Measurements from ENCODE around the gene GPC1. TPM values are rescaled to one million over a fixed set of nuclear protein-coding genes. Genes with fewer than 3 reads are reported as not detected.
A peak's percentile ranks its signal among the peaks of the same experiment; 100 is the strongest.

GPC1 gene
- total RNA-seq, 1 experiment from 2014 or later: 32.0 TPM

GRCh38 chr2:240511351-240512108, 76.1 kb downstream of the GPC1 start:
- peak; percentile 43 for DNase-seq
- Histone ChIP-seq H3K27me3 (ENCODE audit: control insufficient read depth, insufficient read depth, low read length) (no peaks in the 10 kb centered on the region; the same call in 1 of the 2 replicates), H3K36me3 (replicated peaks; ENCODE audit: control insufficient read depth, insufficient read depth, low read length) (no peaks in the 10 kb centered on the region), H3K4me3 (ENCODE audit: insufficient read depth, low read depth, low read length) (no peak overlapping the region)

DNA sequence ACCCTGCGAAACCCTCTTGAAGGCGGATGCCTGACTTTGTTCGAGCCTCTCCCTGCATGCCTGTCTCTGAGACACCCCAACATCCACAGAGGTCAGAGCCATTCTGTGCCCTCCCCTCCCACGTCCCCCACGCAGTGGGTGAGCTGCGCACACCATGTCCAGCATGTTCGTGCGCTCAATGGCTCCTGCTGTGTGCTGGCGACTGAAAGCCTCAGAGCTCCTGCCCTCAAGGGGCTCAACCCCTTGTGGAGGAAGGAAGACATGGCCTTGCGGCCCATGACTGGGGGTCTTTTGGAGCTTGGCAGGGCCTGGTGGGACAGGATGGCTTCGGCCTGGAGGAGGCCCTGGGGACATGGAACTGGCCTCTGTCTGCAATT, 76.6 kb downstream of the GPC1 start:
- DNase-seq: no peak
- Histone ChIP-seq H3K36me3 (replicated peaks; ENCODE audit: control insufficient read depth, insufficient read depth, low read length) (no peaks in the 10 kb centered on the region), H3K4me3 (ENCODE audit: insufficient read depth, low read depth, low read length) (no peak overlapping the region), H3K27me3 (ENCODE audit: control insufficient read depth, insufficient read depth, low read length) (no peaks in the 10 kb centered on the region; the same call in 1 of the 2 replicates)

DNA sequence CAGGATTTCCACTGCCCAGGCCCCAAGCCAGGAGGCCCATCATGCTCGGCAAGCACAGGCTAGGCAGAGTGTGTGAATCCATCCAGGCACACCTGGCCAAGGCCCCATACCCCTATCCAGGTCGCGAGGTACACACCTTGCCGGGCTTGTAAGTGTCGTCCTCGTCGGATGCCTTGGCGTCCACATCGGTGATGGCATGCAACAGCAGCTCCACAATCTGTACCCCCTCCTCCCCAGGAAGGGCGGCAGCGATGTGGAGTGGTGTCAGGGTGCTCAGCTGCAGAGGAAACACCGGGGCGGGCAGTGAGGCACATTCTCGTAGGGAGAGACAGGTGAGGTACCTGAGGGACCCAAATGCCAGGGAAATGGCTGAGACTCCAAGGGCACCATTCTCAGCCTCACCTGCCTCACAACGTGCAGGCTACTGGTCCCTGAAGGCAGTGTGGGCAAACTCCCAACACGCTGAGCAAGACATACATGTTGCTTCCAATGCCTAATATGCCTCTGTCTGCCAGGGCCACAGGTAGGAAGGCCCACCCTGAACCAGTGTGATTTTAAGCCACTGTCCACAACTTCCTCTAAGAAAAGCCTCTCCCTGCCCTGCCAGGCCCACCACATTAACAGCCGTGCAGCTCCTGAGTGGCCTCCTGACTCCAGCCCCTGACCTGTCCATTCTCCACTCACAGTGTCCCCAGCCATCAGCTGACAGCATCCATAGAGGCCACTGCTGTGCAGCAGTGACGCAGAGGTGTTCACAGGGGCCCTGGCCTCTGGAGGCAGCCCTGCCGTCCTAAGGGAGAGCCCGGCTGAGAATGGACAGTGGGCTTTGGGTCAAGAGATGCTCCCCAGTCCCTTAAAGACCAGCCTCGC, 77.4 kb downstream of the GPC1 start:
- Histone ChIP-seq H3K27me3 (ENCODE audit: control insufficient read depth, insufficient read depth, low read length) (no peaks in the 10 kb centered on the region; the same call in 1 of the 2 replicates), H3K36me3 (replicated peaks; ENCODE audit: control insufficient read depth, insufficient read depth, low read length) (no peaks in the 10 kb centered on the region), H3K4me3 (ENCODE audit: insufficient read depth, low read depth, low read length) (no peak overlapping the region)
- peak; percentile 30 for DNase-seq

DNA sequence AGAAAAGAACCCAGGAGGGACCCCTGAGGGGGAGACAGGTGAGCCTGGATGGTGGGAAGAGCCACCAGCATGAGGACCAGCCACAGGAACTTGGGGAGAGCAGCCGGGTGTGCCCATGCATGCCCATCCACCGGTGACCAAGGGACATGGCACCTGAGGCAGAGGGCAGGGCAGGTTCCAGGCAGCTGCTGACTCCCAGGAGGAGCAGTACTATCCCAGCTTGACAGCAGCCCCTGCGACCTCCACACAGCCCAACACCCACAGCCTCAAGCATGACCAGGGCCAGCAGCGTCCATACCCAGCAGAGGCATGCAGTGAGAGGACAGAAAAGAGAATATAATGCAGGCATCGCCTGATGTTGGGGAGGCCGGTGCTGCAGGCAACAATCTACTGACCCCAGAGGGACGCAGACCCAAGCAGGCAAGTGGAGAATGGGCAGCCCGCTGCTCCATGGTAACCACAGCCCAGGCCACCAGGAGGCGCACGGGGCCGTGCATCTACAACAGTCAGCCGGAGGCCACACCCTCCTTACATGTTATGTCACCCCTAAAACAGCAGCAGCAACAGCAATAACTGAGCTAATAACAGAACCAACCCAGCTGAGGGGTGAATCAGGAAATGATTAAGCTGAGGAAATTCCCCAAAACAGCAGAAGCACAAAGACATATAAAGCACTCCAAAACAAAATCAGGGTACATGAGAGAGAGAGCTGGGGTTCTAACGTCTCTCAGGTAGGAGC, 78.3 kb downstream of the GPC1 start:
- Histone ChIP-seq H3K4me3 (ENCODE audit: insufficient read depth, low read depth, low read length) (no peak overlapping the region), H3K36me3 (replicated peaks; ENCODE audit: control insufficient read depth, insufficient read depth, low read length) (no peaks in the 10 kb centered on the region), H3K27me3 (ENCODE audit: control insufficient read depth, insufficient read depth, low read length) (no peaks in the 10 kb centered on the region; the same call in 1 of the 2 replicates)
- DNase-seq: peak; percentile 94

GRCh38 chr2:240514631-240515030, 79.2 kb downstream of the GPC1 start:
- no peak for DNase-seq
- Histone ChIP-seq H3K4me3 (ENCODE audit: insufficient read depth, low read depth, low read length) (no peak overlapping the region), H3K36me3 (replicated peaks; ENCODE audit: control insufficient read depth, insufficient read depth, low read length) (no peaks in the 10 kb centered on the region)

GRCh38 chr2:240517342-240517741, 81.9 kb downstream of the GPC1 start:
- Histone ChIP-seq H3K4me3 (ENCODE audit: insufficient read depth, low read depth, low read length) (no peak overlapping the region), H3K36me3 (replicated peaks; ENCODE audit: control insufficient read depth, insufficient read depth, low read length) (no peaks in the 10 kb centered on the region), H3K27me3 (ENCODE audit: control insufficient read depth, insufficient read depth, low read length) (peaks cover 9% of the 10 kb centered on the region; the same call in 1 of the 2 replicates)
- no peak for DNase-seq

More at GRCh38 chr2:240514631-240515030, 79.2 kb downstream of the GPC1 start:
- peaks cover 5% of the 10 kb centered on the region; the same call in 1 of the 2 replicates for H3K27me3 ChIP-seq (ENCODE audit: control insufficient read depth, insufficient read depth, low read length)

Other genes starting within 250 kb of the GPC1 start
- 3.6 and 8.9 TPM in 2 replicates for gene ANKMY1, start 122.3 kb downstream of the GPC1 start, total RNA-seq (2014; rRNA removed; shearing (Covaris generic))
- 2.4 and 2.5 TPM in 2 replicates for gene DUSP28, start 124.7 kb downstream of the GPC1 start, total RNA-seq (2014; rRNA removed; shearing (Covaris generic))
- gene RNPEPL1, start 132.8 kb downstream of the GPC1 start, total RNA-seq (2014; rRNA removed; shearing (Covaris generic)): 10.3 and 15.2 TPM in 2 replicates
- 66.5 and 69.0 TPM in 2 replicates for gene CAPN10, start 151.1 kb downstream of the GPC1 start, total RNA-seq (2014; rRNA removed; shearing (Covaris generic))
- 0.07 TPM in 1 of 2 replicates, not detected in the other for gene GPR35, start 189.8 kb downstream of the GPC1 start, total RNA-seq (2014; rRNA removed; shearing (Covaris generic))
- not detected in 2 replicates for gene AQP12B, start 247.2 kb downstream of the GPC1 start, total RNA-seq (2014; rRNA removed; shearing (Covaris generic))

Measured in H7 (cell line).